HS-27A (cell line): ENCODE data around the gene FANCE.
"Not testable (repeated sequence)": the region's sequence is repeated elsewhere in the genome, so short reads cannot be mapped to it uniquely, and the experiment has no call there.

Experiments used
- DNase-seq: peaks from one replicate; pipeline ENCODE4 v3.0.0-alpha.2; 2012; ENCODE audit warnings: low read depth, missing footprints

Gene FANCE

GRCh38 chr6:35497571-35498421 lies 45.7 kb downstream of the FANCE start:
- no peak for DNase-seq

- DNase-seq, result no peak
These were observed 46.4 kb downstream of the FANCE start for GRCh38 chr6:35498422-35499067.

GRCh38 chr6:35499372-35499771 lies 47.2 kb downstream of the FANCE start:
- DNase-seq, result no peak

- DNase-seq, result no peak
These were observed 48.6 kb downstream of the FANCE start for GRCh38 chr6:35500782-35501181.

GRCh38 chr6:35501784-35502183 lies 49.6 kb downstream of the FANCE start:
- DNase-seq, result no peak

- no peak for DNase-seq
These were observed 51.4 kb downstream of the FANCE start for GRCh38 chr6:35503534-35503933.

- DNase-seq, result no peak
These were observed 53.9 kb downstream of the FANCE start for GRCh38 chr6:35505999-35506412.

GRCh38 chr6:35506536-35506935 lies 54.4 kb downstream of the FANCE start:
- no peak for DNase-seq

GRCh38 chr6:35507221-35507620 lies 55.1 kb downstream of the FANCE start:
- DNase-seq, result no peak

GRCh38 chr6:35508027-35508426 lies 55.9 kb downstream of the FANCE start:
- DNase-seq, result no peak

GRCh38 chr6:35508542-35508941 lies 56.4 kb downstream of the FANCE start:
- no peak for DNase-seq

- DNase-seq, result no peak
These were observed 58.9 kb downstream of the FANCE start for GRCh38 chr6:35510916-35511561.

- DNase-seq, result no peak
These were observed 59.4 kb downstream of the FANCE start for GRCh38 chr6:35511562-35511941.

GRCh38 chr6:35512006-35512405 lies 59.9 kb downstream of the FANCE start:
- no peak for DNase-seq

- DNase-seq, result no peak
These were observed 60.6 kb downstream of the FANCE start, which contains the start of gene TULP1 for GRCh38 chr6:35512740-35513139. Gene TULP1, minus strand, starts transcription at chr6:35512896. Its CDS starts 38 bp downstream, at chr6:35512858.

- DNase-seq, result no peak
These were observed 62.4 kb downstream of the FANCE start for GRCh38 chr6:35514587-35514986.

- not testable (repeated sequence) for DNase-seq
These were observed 63.8 kb downstream of the FANCE start for GRCh38 chr6:35515939-35516338.
